DOHH2 (cell line): ENCODE measurements around the gene SPNS2.

Experiments used
- H3F3A ChIP-seq: fragments of 200-600 bp; sonication (generic), shearing (Covaris generic); 2 replicates; pipeline ENCODE4 v1.6.0; 2016; ENCODE audit warnings: antibody characterized with exemption, mild to moderate bottlenecking; ENCODE audit not compliant: control insufficient read depth, insufficient read depth
- H3K27ac ChIP-seq: fragments of 200-600 bp; sonication (generic); 2 replicates; pipeline ENCODE4 v1.5.1; 2014; ENCODE audit warnings: low read depth, mild to moderate bottlenecking, low read length, moderate library complexity
- H3K27me3 ChIP-seq: fragments of 200-600 bp; sonication (generic); 2 replicates; pipeline ENCODE4 v1.6.1; 2014; ENCODE audit warnings: mild to moderate bottlenecking, low read length, mixed read lengths; ENCODE audit not compliant: control insufficient read depth
- H3K36me3 ChIP-seq: fragments of 200-600 bp; sonication (generic); 2 replicates; pipeline ENCODE4 v1.6.1; 2014; ENCODE audit warnings: mild to moderate bottlenecking, low read length, moderate library complexity, mixed read lengths; ENCODE audit not compliant: control insufficient read depth
- H3K4me1 ChIP-seq: fragments of 200-600 bp; sonication (generic); 2 replicates; pipeline ENCODE4 v1.6.1; 2014; ENCODE audit warnings: mild to moderate bottlenecking, low read length, mixed read lengths; ENCODE audit not compliant: control insufficient read depth
- H3K4me2 ChIP-seq: fragments of 200-600 bp; sonication (generic); 2 replicates; pipeline ENCODE4 v1.6.0; 2014; ENCODE audit warnings: mild to moderate bottlenecking, low read length, moderate library complexity
- H3K4me3 ChIP-seq: fragments of 200-600 bp; sonication (generic); 2 replicates; pipeline ENCODE4 v1.5.1; 2014; ENCODE audit warnings: mild to moderate bottlenecking, low read length, mixed read lengths
- H3K79me2 ChIP-seq: fragments of 200-600 bp; sonication (generic); 2 replicates; pipeline ENCODE4 v1.6.1; 2014; ENCODE audit warnings: mild to moderate bottlenecking, low read length, mixed read lengths; ENCODE audit not compliant: control insufficient read depth
- H3K9me2 ChIP-seq: fragments of 200-600 bp; sonication (generic); replicated peaks from 2 replicates; pipeline ENCODE4 v1.6.1; 2014; ENCODE audit warnings: mild to moderate bottlenecking, low read length, mixed read lengths; ENCODE audit not compliant: control insufficient read depth
- H3K9me3 ChIP-seq: fragments of 200-600 bp; sonication (generic); 2 replicates; pipeline ENCODE4 v1.6.1; 2014; ENCODE audit warnings: antibody characterized with exemption, low read length, mixed read lengths; ENCODE audit not compliant: control insufficient read depth, insufficient read depth
- H4K20me1 ChIP-seq: fragments of 200-600 bp; sonication (generic); 2 replicates; pipeline ENCODE4 v1.6.0; 2014; ENCODE audit warnings: low read depth, mild to moderate bottlenecking, antibody characterized with exemption, low read length, moderate library complexity; ENCODE audit not compliant: control insufficient read depth, insufficient read depth
- CTCF ChIP-seq: fragments of 200-600 bp; sonication (generic); IDR thresholded peaks from one replicate; pipeline ENCODE4 v1.5.1; 2014; ENCODE audit warnings: antibody characterized with exemption, mild to moderate bottlenecking, low read depth, low read length; ENCODE audit not compliant: poor library complexity, severe bottlenecking
- EZH2phosphoT487 ChIP-seq: fragments of 200-600 bp; sonication (generic); IDR thresholded peaks from 2 replicates; pipeline ENCODE4 v1.6.1; 2017; ENCODE audit warnings: borderline replicate concordance, mild to moderate bottlenecking, antibody characterized with exemption, low read length, moderate library complexity, mixed read lengths

The SPNS2 gene

GRCh38 chr17:4560421-4560820 is 61.7 kb downstream of the SPNS2 start, which contains the start of gene GGT6:
TSS of gene GGT6 (minus strand) at chr17:4560577. CDS start at chr17:4560521, 56 bp downstream.
- H3K4me1 ChIP-seq, result peaks cover 19% of the 10 kb centered on the region
- H3K9me2 ChIP-seq, result no peaks in the 10 kb centered on the region
- H3K79me2 ChIP-seq, result peaks cover 5% of the 10 kb centered on the region
- no peak within 1 kb of the TSS for H3K4me2 ChIP-seq
- H3K36me3 ChIP-seq, result no peaks in the 10 kb centered on the region
- no peaks in the 10 kb centered on the region for H3F3A ChIP-seq
- no peaks in the 10 kb centered on the region for H3K9me3 ChIP-seq
- TF ChIP-seq CTCF (no peak), EZH2phosphoT487 (no peak)
- no peak within 1 kb of the TSS for H3K27ac ChIP-seq
- no peaks in the 10 kb centered on the region for H4K20me1 ChIP-seq
- H3K4me3 ChIP-seq, result no peak within 1 kb of the TSS
- peaks cover 12% of the 10 kb centered on the region for H3K27me3 ChIP-seq

GRCh38 chr17:4560837-4561256 is 62.2 kb downstream of the SPNS2 start:
- Histone ChIP-seq H3F3A (0 out of 2 replicates have a peak, but pooled peaks cover under 1% of the 10 kb centered on the region), H3K4me1 (peaks cover 19% of the 10 kb centered on the region), H3K9me3 (no peaks in the 10 kb centered on the region), H3K36me3 (no peaks in the 10 kb centered on the region), H3K4me3 (no peak overlapping the region), H3K4me2 (no peak overlapping the region), H3K27ac (no peak overlapping the region), H3K79me2 (peaks cover under 1% of the 10 kb centered on the region; the same call in 1 of the 2 replicates), H4K20me1 (no peaks in the 10 kb centered on the region), H3K9me2 (no peaks in the 10 kb centered on the region), H3K27me3 (peaks cover 12% of the 10 kb centered on the region)
- TF ChIP-seq CTCF (no peak), EZH2phosphoT487 (no peak)

- Histone ChIP-seq H4K20me1 (no peaks in the 10 kb centered on the region), H3K4me1 (peaks cover 15% of the 10 kb centered on the region), H3K4me2 (no peak overlapping the region), H3K9me2 (no peaks in the 10 kb centered on the region), H3K27ac (no peak overlapping the region), H3K9me3 (no peaks in the 10 kb centered on the region), H3F3A (0 out of 2 replicates have a peak, but pooled peaks cover 3% of the 10 kb centered on the region), H3K79me2 (no peaks in the 10 kb centered on the region), H3K4me3 (no peak overlapping the region), H3K27me3 (peaks cover 12% of the 10 kb centered on the region), H3K36me3 (no peaks in the 10 kb centered on the region)
- no peak for TF ChIP-seq EZH2phosphoT487
- TF ChIP-seq CTCF, result no peak
Measured at GRCh38 chr17:4562015-4562969, 63.6 kb downstream of the SPNS2 start.
